Smooth muscle cell (in vitro differentiated cells): ENCODE results near the gene EMP2. TPM values are rescaled to one million over a fixed set of nuclear protein-coding genes. Genes with fewer than 3 reads are reported as not detected.

Experiments
- DNase-seq: peaks from one replicate; lab custom pipeline; 2025; ENCODE audit not compliant: unreplicated experiment; lab: John Stamatoyannopoulos, UW
- H2AFZ ChIP-seq: fragments of 200-600 bp; sonication (generic); 2 replicates; pipeline ENCODE4 v1.6.0; 2016; ENCODE audit warnings: antibody characterized with exemption, low read depth, mild to moderate bottlenecking
- H3F3A ChIP-seq: fragments of 200-600 bp; sonication (generic); 2 replicates; pipeline ENCODE4 v1.6.0; 2017; ENCODE audit warnings: antibody characterized with exemption, low read depth
- H3K27ac ChIP-seq: fragments of 200-600 bp; sonication (generic); 2 replicates; pipeline ENCODE4 v1.5.1; 2016; ENCODE audit warnings: low read depth, mild to moderate bottlenecking
- H3K27me3 ChIP-seq: fragments of 200-600 bp; sonication (generic); 2 replicates; pipeline ENCODE4 v1.6.1; 2016; ENCODE audit warnings: low read depth, mild to moderate bottlenecking
- H3K36me3 ChIP-seq: fragments of 200-600 bp; sonication (generic); 2 replicates; pipeline ENCODE4 v1.5.1; 2016; ENCODE audit warnings: low read depth
- H3K4me1 ChIP-seq: fragments of 200-600 bp; sonication (generic); 2 replicates; pipeline ENCODE4 v1.5.1; 2016; ENCODE audit warnings: low read depth
- H3K4me2 ChIP-seq: fragments of 200-600 bp; sonication (generic); 2 replicates; pipeline ENCODE4 v1.6.0; 2016; ENCODE audit warnings: mild to moderate bottlenecking
- H3K4me3 ChIP-seq: fragments of 200-600 bp; sonication (generic); 2 replicates; pipeline ENCODE4 v1.5.1; 2016; ENCODE audit warnings: mild to moderate bottlenecking
- H3K79me2 ChIP-seq: fragments of 200-600 bp; sonication (generic); 2 replicates; pipeline ENCODE4 v1.6.0; 2016; ENCODE audit warnings: low read depth, mild to moderate bottlenecking
- H3K9ac ChIP-seq: fragments of 200-600 bp; sonication (generic); 2 replicates; pipeline ENCODE4 v1.6.0; 2016; ENCODE audit warnings: low read depth
- H3K9me3 ChIP-seq: fragments of 200-600 bp; sonication (generic); replicated peaks from 2 replicates; pipeline ENCODE4 v1.5.1; 2016; ENCODE audit warnings: low read depth
- H4K20me1 ChIP-seq: fragments of 200-600 bp; sonication (generic); 2 replicates; pipeline ENCODE4 v1.6.0; 2016; ENCODE audit warnings: low read depth
- WGBS: methylation state at CpG from one replicate; pipeline ENCODE4 v1.1.7; 2016; ENCODE audit warnings: low lambda C conversion rate; 5-methylcytosine and 5-hydroxymethylcytosine counted together
- polyA plus RNA-seq: library from polyadenylated mRNA; unstranded; fragments of >200 nt; fragmentation: Nextera tagmentation; extraction: Ambion mirVana; gene quantifications from 2 replicates; pipeline ENCODE4 v1.2.1, GENCODE V29; 2016
- total RNA-seq: library from RNA; depleted of rRNA; stranded (reverse); fragments of >200 nt; gene quantifications from 2 replicates; pipeline ENCODE4 v1.2.3, GENCODE V29; 2014
- TF ChIP-seq, protein P1 (sequence below): fragments of 200-600 bp; sonication (generic); IDR thresholded peaks from 2 replicates; pipeline ENCODE4 v1.5.1; 2017; ENCODE audit warnings: borderline replicate concordance, mild to moderate bottlenecking, antibody characterized with exemption; ENCODE audit not compliant: insufficient read depth, poor library complexity, severe bottlenecking

EMP2 gene
- total and polyA plus RNA-seq, 2 experiments from 2014 or later = 3.9 to 20.7 TPM

DNA sequence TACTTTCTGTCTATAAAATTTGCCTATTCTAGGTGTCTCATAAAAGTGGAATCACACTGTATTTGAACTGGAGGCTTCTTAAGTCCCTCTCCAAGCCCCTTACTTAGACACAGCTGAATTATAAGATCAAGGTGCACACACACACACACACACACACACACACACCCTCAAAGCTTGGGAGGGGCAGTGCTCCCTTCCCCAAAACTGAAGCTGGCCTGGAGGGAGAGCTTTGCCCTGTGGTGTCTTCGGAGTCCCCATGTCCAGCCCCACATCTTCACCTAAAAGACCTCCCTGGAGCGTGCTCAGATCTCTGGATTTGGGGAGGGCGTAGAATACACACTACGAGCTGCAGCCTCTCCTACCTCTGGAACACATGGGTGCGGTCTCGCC, 828 bp downstream of the EMP2 start:
- H3K9me3 ChIP-seq = no peaks in the 10 kb centered on the region
- H3K4me1 ChIP-seq = peaks cover 15% of the 10 kb centered on the region
- peak overlapping the region; percentile 98 for H3K4me2 ChIP-seq
- H3K9ac ChIP-seq = peak overlapping the region; percentile 55
- no peaks in the 10 kb centered on the region for H3K27me3 ChIP-seq
- H3K27ac ChIP-seq = no peak overlapping the region
- H3K36me3 ChIP-seq = no peaks in the 10 kb centered on the region
- WGBS = 30% methylated on average over 6 of the region's 6 CpGs
- H3F3A ChIP-seq = peaks cover 5% of the 10 kb centered on the region
- TF ChIP-seq, protein P1, sequence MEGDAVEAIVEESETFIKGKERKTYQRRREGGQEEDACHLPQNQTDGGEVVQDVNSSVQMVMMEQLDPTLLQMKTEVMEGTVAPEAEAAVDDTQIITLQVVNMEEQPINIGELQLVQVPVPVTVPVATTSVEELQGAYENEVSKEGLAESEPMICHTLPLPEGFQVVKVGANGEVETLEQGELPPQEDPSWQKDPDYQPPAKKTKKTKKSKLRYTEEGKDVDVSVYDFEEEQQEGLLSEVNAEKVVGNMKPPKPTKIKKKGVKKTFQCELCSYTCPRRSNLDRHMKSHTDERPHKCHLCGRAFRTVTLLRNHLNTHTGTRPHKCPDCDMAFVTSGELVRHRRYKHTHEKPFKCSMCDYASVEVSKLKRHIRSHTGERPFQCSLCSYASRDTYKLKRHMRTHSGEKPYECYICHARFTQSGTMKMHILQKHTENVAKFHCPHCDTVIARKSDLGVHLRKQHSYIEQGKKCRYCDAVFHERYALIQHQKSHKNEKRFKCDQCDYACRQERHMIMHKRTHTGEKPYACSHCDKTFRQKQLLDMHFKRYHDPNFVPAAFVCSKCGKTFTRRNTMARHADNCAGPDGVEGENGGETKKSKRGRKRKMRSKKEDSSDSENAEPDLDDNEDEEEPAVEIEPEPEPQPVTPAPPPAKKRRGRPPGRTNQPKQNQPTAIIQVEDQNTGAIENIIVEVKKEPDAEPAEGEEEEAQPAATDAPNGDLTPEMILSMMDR = no peak
- H3K79me2 ChIP-seq = no peaks in the 10 kb centered on the region
- DNase-seq = no peak
- H2AFZ ChIP-seq = peak overlapping the region; percentile 97
- no peaks in the 10 kb centered on the region for H4K20me1 ChIP-seq
- H3K4me3 ChIP-seq = peak overlapping the region; percentile 65

DNA sequence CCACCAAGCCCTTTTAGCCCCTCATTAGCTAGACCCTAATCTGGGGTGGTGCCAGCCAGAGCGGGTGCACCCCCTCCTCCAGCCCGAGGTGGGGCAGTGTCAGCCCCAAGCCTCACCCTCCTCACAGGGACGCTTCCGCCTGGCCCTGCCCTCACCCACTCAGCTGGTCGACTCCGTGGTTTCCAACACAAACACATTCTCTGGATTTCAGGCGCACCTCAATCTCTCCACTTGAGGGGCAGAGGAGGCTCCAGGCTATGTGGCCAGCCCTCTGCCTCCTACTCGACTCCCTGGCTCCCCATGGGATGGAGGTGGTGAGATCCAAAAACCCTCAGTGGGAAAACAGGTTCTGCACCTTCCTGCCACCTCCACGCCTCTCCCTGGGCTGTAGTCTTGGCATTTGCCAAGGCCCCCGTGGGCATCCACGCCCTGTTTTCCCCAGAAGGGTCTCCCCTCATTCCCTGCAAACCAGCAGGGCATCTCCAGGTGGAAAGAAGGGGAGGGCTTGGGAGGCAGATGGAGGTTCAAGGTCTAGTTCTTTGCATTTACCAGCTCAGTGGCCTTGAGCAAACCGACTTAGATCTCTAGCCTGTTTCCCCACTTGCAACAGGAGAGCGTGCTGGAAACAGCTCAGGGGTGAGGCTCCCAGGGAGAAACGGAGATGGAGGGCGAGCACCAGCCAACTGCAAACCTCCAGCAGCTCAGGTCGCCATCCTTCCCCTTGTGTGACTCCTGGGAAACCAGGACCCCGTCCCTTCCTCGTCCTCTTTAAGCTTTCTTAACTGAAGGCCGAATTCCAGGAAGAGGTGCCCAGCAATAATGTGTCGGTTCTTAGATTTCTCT, 1.7 kb downstream of the EMP2 start:
- H2AFZ ChIP-seq = no peak overlapping the region
- H3K36me3 ChIP-seq = no peaks in the 10 kb centered on the region
- no peak overlapping the region for H3K27ac ChIP-seq
- 79% methylated on average over 18 of the region's 20 CpGs for WGBS
- H3K79me2 ChIP-seq = no peaks in the 10 kb centered on the region
- TF ChIP-seq, protein P1 = no peak
- H3F3A ChIP-seq = peaks cover 5% of the 10 kb centered on the region
- no peak for DNase-seq
- no peaks in the 10 kb centered on the region for H3K9me3 ChIP-seq
- peaks cover 15% of the 10 kb centered on the region for H3K4me1 ChIP-seq
- H3K27me3 ChIP-seq = no peaks in the 10 kb centered on the region
- peak overlapping the region; percentile 65 for H3K4me3 ChIP-seq
- no peaks in the 10 kb centered on the region for H4K20me1 ChIP-seq
- no peak overlapping the region for H3K4me2 ChIP-seq
- no peak overlapping the region for H3K9ac ChIP-seq

DNA sequence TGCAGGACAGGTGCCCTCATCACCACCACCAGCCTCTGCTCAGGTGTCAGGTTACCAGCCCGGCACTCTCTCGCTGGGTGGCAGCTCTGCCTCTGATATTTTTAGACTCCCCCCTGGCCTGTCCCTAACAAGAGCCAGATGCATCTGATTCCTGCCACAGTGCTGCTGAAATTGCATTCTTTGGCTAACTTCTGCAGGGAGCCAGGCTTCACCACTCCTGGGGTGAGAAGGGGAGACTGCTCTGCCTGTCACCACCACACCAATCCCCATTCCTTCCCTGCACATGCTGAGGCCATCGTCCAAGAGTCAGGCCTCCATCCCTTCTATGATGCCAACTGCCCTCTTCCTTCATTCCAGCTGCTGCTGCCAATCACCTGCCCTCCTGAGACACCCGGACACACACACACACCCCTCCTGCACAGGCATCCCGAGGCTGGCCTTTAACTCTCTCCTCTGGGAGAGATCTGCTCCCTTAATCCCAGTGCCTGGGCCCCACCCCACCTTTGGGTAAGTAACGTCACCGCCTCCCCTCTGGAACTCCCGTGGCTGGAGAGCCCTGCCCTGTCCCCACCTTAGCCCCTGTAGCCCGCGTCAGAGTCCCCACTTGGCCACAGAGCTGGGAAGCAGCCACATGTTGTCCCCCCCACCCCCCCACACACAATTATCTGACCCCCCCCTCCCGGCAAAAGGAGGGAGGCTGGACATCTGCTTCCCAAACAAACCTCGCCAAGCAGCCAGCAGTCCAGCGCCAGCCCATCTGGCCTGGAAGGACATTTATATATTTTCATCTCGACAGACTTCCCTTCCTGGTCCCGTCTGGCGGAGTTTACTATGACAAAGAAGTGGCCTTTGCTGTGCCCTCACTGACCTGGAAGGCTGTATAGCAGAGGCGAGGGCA, 2.8 kb downstream of the EMP2 start:
- no peak overlapping the region for H3K4me2 ChIP-seq
- no peak overlapping the region for H3K4me3 ChIP-seq
- no peak for DNase-seq
- H3K27ac ChIP-seq = no peak overlapping the region
- no peaks in the 10 kb centered on the region for H3K79me2 ChIP-seq
- H3K9ac ChIP-seq = no peak overlapping the region
- TF ChIP-seq, protein P1 = no peak
- H3K9me3 ChIP-seq = no peaks in the 10 kb centered on the region
- no peaks in the 10 kb centered on the region for H3K27me3 ChIP-seq
- WGBS = 67% methylated on average over 17 of the region's 17 CpGs
- no peaks in the 10 kb centered on the region for H4K20me1 ChIP-seq
- H3K36me3 ChIP-seq = no peaks in the 10 kb centered on the region
- no peak overlapping the region for H2AFZ ChIP-seq
- peaks cover 5% of the 10 kb centered on the region for H3F3A ChIP-seq
- peaks cover 15% of the 10 kb centered on the region for H3K4me1 ChIP-seq
